Smooth muscle cell (in vitro differentiated cells): Measurements from ENCODE around the gene ABCC8. TPM values are rescaled to one million over a fixed set of nuclear protein-coding genes. Genes with fewer than 3 reads are reported as not detected.

ENCODE experiments used
- DNase-seq: peaks from one replicate; lab custom pipeline; 2025; ENCODE audit not compliant: unreplicated experiment; lab: John Stamatoyannopoulos, UW
- H2AFZ ChIP-seq: fragments of 200-600 bp; sonication (generic); 2 replicates; pipeline ENCODE4 v1.6.0; 2016; ENCODE audit warnings: antibody characterized with exemption, low read depth, mild to moderate bottlenecking
- H3F3A ChIP-seq: fragments of 200-600 bp; sonication (generic); 2 replicates; pipeline ENCODE4 v1.6.0; 2017; ENCODE audit warnings: antibody characterized with exemption, low read depth
- H3K27ac ChIP-seq: fragments of 200-600 bp; sonication (generic); 2 replicates; pipeline ENCODE4 v1.5.1; 2016; ENCODE audit warnings: low read depth, mild to moderate bottlenecking
- H3K27me3 ChIP-seq: fragments of 200-600 bp; sonication (generic); 2 replicates; pipeline ENCODE4 v1.6.1; 2016; ENCODE audit warnings: low read depth, mild to moderate bottlenecking
- H3K36me3 ChIP-seq: fragments of 200-600 bp; sonication (generic); 2 replicates; pipeline ENCODE4 v1.5.1; 2016; ENCODE audit warnings: low read depth
- H3K4me1 ChIP-seq: fragments of 200-600 bp; sonication (generic); 2 replicates; pipeline ENCODE4 v1.5.1; 2016; ENCODE audit warnings: low read depth
- H3K4me2 ChIP-seq: fragments of 200-600 bp; sonication (generic); 2 replicates; pipeline ENCODE4 v1.6.0; 2016; ENCODE audit warnings: mild to moderate bottlenecking
- H3K4me3 ChIP-seq: fragments of 200-600 bp; sonication (generic); 2 replicates; pipeline ENCODE4 v1.5.1; 2016; ENCODE audit warnings: mild to moderate bottlenecking
- H3K79me2 ChIP-seq: fragments of 200-600 bp; sonication (generic); 2 replicates; pipeline ENCODE4 v1.6.0; 2016; ENCODE audit warnings: low read depth, mild to moderate bottlenecking
- H3K9ac ChIP-seq: fragments of 200-600 bp; sonication (generic); 2 replicates; pipeline ENCODE4 v1.6.0; 2016; ENCODE audit warnings: low read depth
- H3K9me3 ChIP-seq: fragments of 200-600 bp; sonication (generic); replicated peaks from 2 replicates; pipeline ENCODE4 v1.5.1; 2016; ENCODE audit warnings: low read depth
- H4K20me1 ChIP-seq: fragments of 200-600 bp; sonication (generic); 2 replicates; pipeline ENCODE4 v1.6.0; 2016; ENCODE audit warnings: low read depth
- WGBS: methylation state at CpG from one replicate; pipeline ENCODE4 v1.1.7; 2016; ENCODE audit warnings: low lambda C conversion rate; 5-methylcytosine and 5-hydroxymethylcytosine counted together
- polyA plus RNA-seq: library from polyadenylated mRNA; unstranded; fragments of >200 nt; fragmentation: Nextera tagmentation; extraction: Ambion mirVana; gene quantifications from 2 replicates; pipeline ENCODE4 v1.2.1, GENCODE V29; 2016
- total RNA-seq: library from RNA; depleted of rRNA; stranded (reverse); fragments of >200 nt; gene quantifications from 2 replicates; pipeline ENCODE4 v1.2.3, GENCODE V29; 2014
- TF ChIP-seq, protein P1 (sequence below): fragments of 200-600 bp; sonication (generic); IDR thresholded peaks from 2 replicates; pipeline ENCODE4 v1.5.1; 2017; ENCODE audit warnings: borderline replicate concordance, mild to moderate bottlenecking, antibody characterized with exemption; ENCODE audit not compliant: insufficient read depth, poor library complexity, severe bottlenecking

The ABCC8 gene
- total and polyA plus RNA-seq, 2 experiments from 2014 or later: not detected

GRCh38 chr11:17507773-17508172 lies 31.1 kb upstream of the ABCC8 start:
- H3K4me3 ChIP-seq: no peak overlapping the region
- H3K9me3 ChIP-seq: no peaks in the 10 kb centered on the region
- no peak overlapping the region for H3K9ac ChIP-seq
- WGBS: 90% methylated on average over 2 of the region's 2 CpGs
- no peaks in the 10 kb centered on the region for H4K20me1 ChIP-seq
- H3F3A ChIP-seq: no peaks in the 10 kb centered on the region
- no peaks in the 10 kb centered on the region for H3K4me1 ChIP-seq
- no peak overlapping the region for H2AFZ ChIP-seq
- no peak overlapping the region for H3K27ac ChIP-seq
- no peak for DNase-seq
- H3K27me3 ChIP-seq: peaks cover 37% of the 10 kb centered on the region
- TF ChIP-seq, protein P1, sequence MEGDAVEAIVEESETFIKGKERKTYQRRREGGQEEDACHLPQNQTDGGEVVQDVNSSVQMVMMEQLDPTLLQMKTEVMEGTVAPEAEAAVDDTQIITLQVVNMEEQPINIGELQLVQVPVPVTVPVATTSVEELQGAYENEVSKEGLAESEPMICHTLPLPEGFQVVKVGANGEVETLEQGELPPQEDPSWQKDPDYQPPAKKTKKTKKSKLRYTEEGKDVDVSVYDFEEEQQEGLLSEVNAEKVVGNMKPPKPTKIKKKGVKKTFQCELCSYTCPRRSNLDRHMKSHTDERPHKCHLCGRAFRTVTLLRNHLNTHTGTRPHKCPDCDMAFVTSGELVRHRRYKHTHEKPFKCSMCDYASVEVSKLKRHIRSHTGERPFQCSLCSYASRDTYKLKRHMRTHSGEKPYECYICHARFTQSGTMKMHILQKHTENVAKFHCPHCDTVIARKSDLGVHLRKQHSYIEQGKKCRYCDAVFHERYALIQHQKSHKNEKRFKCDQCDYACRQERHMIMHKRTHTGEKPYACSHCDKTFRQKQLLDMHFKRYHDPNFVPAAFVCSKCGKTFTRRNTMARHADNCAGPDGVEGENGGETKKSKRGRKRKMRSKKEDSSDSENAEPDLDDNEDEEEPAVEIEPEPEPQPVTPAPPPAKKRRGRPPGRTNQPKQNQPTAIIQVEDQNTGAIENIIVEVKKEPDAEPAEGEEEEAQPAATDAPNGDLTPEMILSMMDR: no peak
- no peaks in the 10 kb centered on the region for H3K79me2 ChIP-seq
- H3K36me3 ChIP-seq: no peaks in the 10 kb centered on the region
- H3K4me2 ChIP-seq: no peak overlapping the region

- Histone ChIP-seq H4K20me1 (no peaks in the 10 kb centered on the region), H2AFZ (no peak overlapping the region), H3K79me2 (no peaks in the 10 kb centered on the region), H3K9ac (no peak overlapping the region), H3K4me3 (no peak overlapping the region), H3K4me1 (no peaks in the 10 kb centered on the region), H3K27me3 (peaks cover 33% of the 10 kb centered on the region), H3K36me3 (no peaks in the 10 kb centered on the region), H3K9me3 (no peaks in the 10 kb centered on the region), H3F3A (no peaks in the 10 kb centered on the region), H3K4me2 (no peak overlapping the region), H3K27ac (no peak overlapping the region)
- TF ChIP-seq, protein P1: no peak
- WGBS: 68% methylated on average over 3 of the region's 3 CpGs
- no peak for DNase-seq
Measured at GRCh38 chr11:17506942-17507341, 30.3 kb upstream of the ABCC8 start.

DNA sequence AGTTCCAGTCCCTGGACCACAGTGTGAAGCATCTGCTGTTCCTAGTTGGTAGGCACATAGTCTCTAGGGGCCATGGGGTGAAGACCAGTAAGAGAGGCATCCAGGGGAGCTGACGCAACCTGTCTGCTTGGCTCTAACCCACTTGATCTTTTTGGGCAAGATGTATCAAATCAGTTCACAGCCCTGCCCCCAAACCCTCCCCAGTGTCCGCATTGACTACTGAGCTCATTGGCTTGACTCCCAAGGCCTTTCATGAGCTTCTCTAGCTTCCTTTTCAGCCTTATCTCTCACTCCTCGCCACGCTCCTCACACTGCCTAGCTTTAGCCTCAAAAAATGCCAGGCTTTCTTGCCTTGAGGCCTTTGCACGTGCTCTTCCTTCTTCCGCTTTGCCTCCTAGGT lies 29.7 kb upstream of the ABCC8 start:
- WGBS: 94% methylated on average over 6 of the region's 6 CpGs
- Histone ChIP-seq H4K20me1 (no peaks in the 10 kb centered on the region), H3F3A (no peaks in the 10 kb centered on the region), H3K79me2 (no peaks in the 10 kb centered on the region), H3K4me3 (no peak overlapping the region), H3K9ac (no peak overlapping the region), H3K4me1 (no peaks in the 10 kb centered on the region), H3K27me3 (peaks cover 33% of the 10 kb centered on the region), H3K9me3 (no peaks in the 10 kb centered on the region), H3K4me2 (no peak overlapping the region), H3K36me3 (no peaks in the 10 kb centered on the region), H2AFZ (no peak overlapping the region), H3K27ac (no peak overlapping the region)
- DNase-seq: no peak
- TF ChIP-seq, protein P1: no peak

DNA sequence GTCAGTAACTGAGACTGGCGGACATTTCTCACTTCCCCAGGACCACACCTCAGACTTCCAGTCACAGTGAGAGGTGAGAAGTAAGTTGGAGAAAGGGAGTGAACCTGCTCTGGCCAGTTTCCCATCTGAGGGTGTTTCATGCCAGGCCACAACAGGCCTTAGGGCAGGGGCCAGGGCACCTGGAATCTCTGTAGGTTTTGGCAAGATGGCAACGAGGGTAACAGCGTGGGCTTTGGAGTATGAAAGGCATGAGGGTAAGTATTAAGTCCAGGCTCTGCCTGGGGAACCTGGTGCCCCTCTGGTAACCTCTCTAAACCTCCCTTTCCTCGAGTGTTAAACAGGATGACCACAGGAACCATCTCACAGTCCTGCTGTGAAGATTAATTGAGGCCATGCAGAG lies 28.5 kb upstream of the ABCC8 start:
- DNase-seq: no peak
- TF ChIP-seq, protein P1: no peak
- 80% methylated on average over 4 of the region's 4 CpGs for WGBS
- Histone ChIP-seq H3K27me3 (peaks cover 36% of the 10 kb centered on the region), H3K9ac (no peak overlapping the region), H3K4me2 (no peak overlapping the region), H3K4me1 (no peaks in the 10 kb centered on the region), H3K79me2 (no peaks in the 10 kb centered on the region), H3K27ac (no peak overlapping the region), H3K9me3 (no peaks in the 10 kb centered on the region), H4K20me1 (no peaks in the 10 kb centered on the region), H3K4me3 (no peak overlapping the region), H3K36me3 (no peaks in the 10 kb centered on the region), H3F3A (no peaks in the 10 kb centered on the region), H2AFZ (no peak overlapping the region)
